ENCODE data around the gene DCANP1. TPM values are rescaled to one million over a fixed set of nuclear protein-coding genes. Genes with fewer than 3 reads are reported as not detected.
A peak's percentile ranks its signal among the peaks of the same experiment; 100 is the strongest.

DCANP1 gene
- total RNA-seq, 2 experiments from 2014 or later = not detected

DNA sequence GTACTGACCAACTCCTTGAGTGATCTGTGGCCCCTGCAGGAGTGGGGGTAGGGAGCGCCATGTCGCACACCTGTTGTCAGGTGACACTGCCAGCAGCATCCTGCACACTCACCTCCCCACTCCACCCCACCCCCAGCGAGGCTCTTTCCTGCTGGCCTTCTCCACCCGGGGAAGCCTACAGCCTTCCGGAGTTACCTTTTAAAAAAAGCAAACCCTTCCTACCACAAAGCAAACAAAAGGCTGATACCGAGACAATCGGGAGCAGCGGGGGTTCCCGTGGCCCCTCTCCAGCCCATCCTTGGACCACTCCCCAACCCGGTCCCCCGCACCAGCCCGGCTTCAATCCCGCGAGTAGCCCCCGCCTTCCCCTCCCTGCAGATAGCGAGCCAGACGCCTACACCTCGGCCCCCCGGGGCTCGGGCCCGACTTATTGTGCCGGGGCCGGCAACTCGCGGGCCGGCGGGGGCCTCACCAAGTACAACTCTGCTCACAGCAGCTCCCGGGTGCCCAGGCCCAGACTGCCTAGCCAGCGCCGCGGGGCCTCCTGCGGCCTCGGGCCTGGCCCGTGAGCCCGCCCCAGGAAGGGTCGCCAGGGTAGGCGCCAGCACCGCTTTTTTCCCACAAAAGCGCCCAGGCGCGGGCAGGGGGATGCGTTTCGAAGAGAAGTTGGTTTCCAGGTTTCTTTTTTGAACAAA, 48.8 kb downstream of the DCANP1 start:
- Histone ChIP-seq H3K36me3 (ENCODE audit: insufficient read depth, low read length) (peaks cover 39% of the 10 kb centered on the region), H3K79me2 (ENCODE audit: insufficient read depth, low read depth, low read length) (peaks cover 54% of the 10 kb centered on the region), H3K4me1 (ENCODE audit: insufficient read depth, low read length, poor library complexity, severe bottlenecking) (peaks cover 37% of the 10 kb centered on the region), H3K4me2 (ENCODE audit: low read length) (peak overlapping the region; percentile 72), H3K9me2 (ENCODE audit: insufficient read depth, low read length) (no peaks in the 10 kb centered on the region), H4K20me1 (ENCODE audit: insufficient read depth, low read length) (peaks cover 42% of the 10 kb centered on the region), H3K9me3 (ENCODE audit: low read length) (no peaks in the 10 kb centered on the region), H3K4me3 (ENCODE audit: low read depth, low read length, poor library complexity, severe bottlenecking) (peak overlapping the region; percentile 99), H2AFZ (ENCODE audit: low read length) (peak overlapping the region; percentile 72), H3K27ac (ENCODE audit: low read depth, low read length, poor library complexity, severe bottlenecking) (peak overlapping the region; percentile 69)
- peak; percentile 70 for DNase-seq (ENCODE audit: low spot score)
- intact Hi-C loops (cut with micrococcal nuclease; ENCODE audit: unreplicated experiment) = no loop called here
- TF ChIP-seq, protein P1, sequence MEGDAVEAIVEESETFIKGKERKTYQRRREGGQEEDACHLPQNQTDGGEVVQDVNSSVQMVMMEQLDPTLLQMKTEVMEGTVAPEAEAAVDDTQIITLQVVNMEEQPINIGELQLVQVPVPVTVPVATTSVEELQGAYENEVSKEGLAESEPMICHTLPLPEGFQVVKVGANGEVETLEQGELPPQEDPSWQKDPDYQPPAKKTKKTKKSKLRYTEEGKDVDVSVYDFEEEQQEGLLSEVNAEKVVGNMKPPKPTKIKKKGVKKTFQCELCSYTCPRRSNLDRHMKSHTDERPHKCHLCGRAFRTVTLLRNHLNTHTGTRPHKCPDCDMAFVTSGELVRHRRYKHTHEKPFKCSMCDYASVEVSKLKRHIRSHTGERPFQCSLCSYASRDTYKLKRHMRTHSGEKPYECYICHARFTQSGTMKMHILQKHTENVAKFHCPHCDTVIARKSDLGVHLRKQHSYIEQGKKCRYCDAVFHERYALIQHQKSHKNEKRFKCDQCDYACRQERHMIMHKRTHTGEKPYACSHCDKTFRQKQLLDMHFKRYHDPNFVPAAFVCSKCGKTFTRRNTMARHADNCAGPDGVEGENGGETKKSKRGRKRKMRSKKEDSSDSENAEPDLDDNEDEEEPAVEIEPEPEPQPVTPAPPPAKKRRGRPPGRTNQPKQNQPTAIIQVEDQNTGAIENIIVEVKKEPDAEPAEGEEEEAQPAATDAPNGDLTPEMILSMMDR (conservative IDR thresholded peaks at IDR 0.05; ENCODE audit: low read length) = no peak
- TF ChIP-seq EZH2phosphoT487 (IDR thresholded peaks at IDR 0.05; ENCODE audit: borderline replicate concordance, low read depth, low read length) = no peak
- POLR2A ChIA-PET = no interaction called here
- no TSS peak for BruUV-seq (replicated peaks)
- CTCF ChIA-PET (ENCODE audit: unreplicated experiment) = no interaction called here

DNA sequence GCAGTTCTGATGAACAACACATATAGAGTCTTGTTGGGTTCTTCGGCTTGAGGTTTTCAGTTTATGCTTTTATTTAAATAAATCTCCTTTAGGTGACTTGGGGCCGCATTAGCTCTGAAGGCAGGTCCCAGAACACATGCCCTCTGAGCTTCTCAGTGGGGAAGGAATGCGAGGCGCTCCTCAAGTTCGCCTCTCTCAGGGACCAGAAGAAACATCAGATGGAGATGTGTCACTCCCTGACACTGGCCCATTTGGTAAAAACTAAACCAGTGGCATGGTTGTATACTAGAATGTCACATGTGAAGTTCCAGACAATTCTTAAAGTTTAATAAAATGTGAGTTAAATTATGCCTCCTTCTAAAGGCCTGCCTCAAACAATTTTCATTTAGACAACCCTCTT, 50.1 kb downstream of the DCANP1 start:
- DNase-seq (ENCODE audit: low spot score) = no peak
- Histone ChIP-seq H3K27ac (ENCODE audit: low read depth, low read length, poor library complexity, severe bottlenecking) (no peak overlapping the region), H4K20me1 (ENCODE audit: insufficient read depth, low read length) (peaks cover 54% of the 10 kb centered on the region), H2AFZ (ENCODE audit: low read length) (no peak overlapping the region), H3K9me3 (ENCODE audit: low read length) (no peaks in the 10 kb centered on the region), H3K4me1 (ENCODE audit: insufficient read depth, low read length, poor library complexity, severe bottlenecking) (peaks cover 37% of the 10 kb centered on the region), H3K36me3 (ENCODE audit: insufficient read depth, low read length) (peaks cover 52% of the 10 kb centered on the region), H3K79me2 (ENCODE audit: insufficient read depth, low read depth, low read length) (peaks cover 66% of the 10 kb centered on the region), H3K9me2 (ENCODE audit: insufficient read depth, low read length) (no peaks in the 10 kb centered on the region), H3K4me3 (ENCODE audit: low read depth, low read length, poor library complexity, severe bottlenecking) (peak overlapping the region; percentile 99), H3K4me2 (ENCODE audit: low read length) (peak overlapping the region; percentile 72)
- intact Hi-C loops (cut with micrococcal nuclease; ENCODE audit: unreplicated experiment) = no loop called here
- ChIA-PET CTCF (ENCODE audit: unreplicated experiment) (no interaction called here), POLR2A (no interaction called here)
- BruUV-seq (replicated peaks) = no TSS peak
- TF ChIP-seq EZH2phosphoT487 (IDR thresholded peaks at IDR 0.05; ENCODE audit: borderline replicate concordance, low read depth, low read length) = no peak
- TF ChIP-seq, protein P1 (conservative IDR thresholded peaks at IDR 0.05; ENCODE audit: low read length) = no peak

DNA sequence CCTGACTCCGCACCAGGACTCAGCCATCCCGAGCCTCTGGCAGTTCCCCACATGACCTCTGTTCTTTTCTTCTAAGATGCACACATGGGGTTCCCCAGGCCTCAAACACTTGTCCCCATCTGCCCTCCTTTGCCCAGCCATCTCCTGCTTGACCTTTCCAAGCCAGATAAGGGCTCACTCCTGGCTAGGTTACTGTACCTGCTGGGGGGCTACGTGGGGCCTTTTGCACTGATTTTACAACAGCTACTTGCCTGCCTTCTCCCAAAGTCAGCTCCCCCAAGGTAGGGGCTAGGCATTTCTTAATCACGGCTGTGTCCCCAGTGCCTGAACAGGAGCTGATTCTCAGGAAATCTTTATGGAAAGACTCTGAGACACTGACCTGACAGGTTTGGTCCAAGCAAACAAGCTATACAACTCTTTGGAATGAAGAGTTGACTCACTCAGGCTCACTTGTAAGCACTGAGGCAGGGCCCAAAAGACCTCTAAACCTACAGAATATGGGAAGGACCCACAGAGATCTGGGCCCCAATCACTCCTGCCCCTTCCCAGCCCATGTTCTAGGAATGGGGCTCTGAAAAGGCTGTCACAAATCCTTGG, 50.6 kb downstream of the DCANP1 start:
- CTCF ChIA-PET (ENCODE audit: unreplicated experiment) = no interaction called here
- H3K4me2 ChIP-seq (ENCODE audit: low read length) = peak overlapping the region; percentile 72
- no TSS peak for BruUV-seq (replicated peaks)
- no peaks in the 10 kb centered on the region for H3K9me2 ChIP-seq (ENCODE audit: insufficient read depth, low read length)
- peaks cover 60% of the 10 kb centered on the region for H4K20me1 ChIP-seq (ENCODE audit: insufficient read depth, low read length)
- intact Hi-C loops (cut with micrococcal nuclease; ENCODE audit: unreplicated experiment) = no loop called here
- peak overlapping the region; percentile 99 for H3K4me3 ChIP-seq (ENCODE audit: low read depth, low read length, poor library complexity, severe bottlenecking)
- H3K4me1 ChIP-seq (ENCODE audit: insufficient read depth, low read length, poor library complexity, severe bottlenecking) = peaks cover 37% of the 10 kb centered on the region
- no peak for DNase-seq (ENCODE audit: low spot score)
- peaks cover 71% of the 10 kb centered on the region for H3K79me2 ChIP-seq (ENCODE audit: insufficient read depth, low read depth, low read length)
- no peak overlapping the region for H3K27ac ChIP-seq (ENCODE audit: low read depth, low read length, poor library complexity, severe bottlenecking)
- H2AFZ ChIP-seq (ENCODE audit: low read length) = no peak overlapping the region
- H3K36me3 ChIP-seq (ENCODE audit: insufficient read depth, low read length) = peaks cover 57% of the 10 kb centered on the region
- no peaks in the 10 kb centered on the region for H3K9me3 ChIP-seq (ENCODE audit: low read length)
- POLR2A ChIA-PET = no interaction called here
- TF ChIP-seq, protein P1 (conservative IDR thresholded peaks at IDR 0.05; ENCODE audit: low read length) = no peak
- no peak for TF ChIP-seq EZH2phosphoT487 (IDR thresholded peaks at IDR 0.05; ENCODE audit: borderline replicate concordance, low read depth, low read length)
